Measurements from ENCODE around the gene LMBR1. TPM values are rescaled to one million over a fixed set of nuclear protein-coding genes. Genes with fewer than 3 reads are reported as not detected.
"Not testable (repeated sequence)": the region's sequence is repeated elsewhere in the genome, so short reads cannot be mapped to it uniquely, and the experiment has no call there.

Gene LMBR1
- total RNA-seq, 1 experiment from 2014 or later, result 105 TPM

GRCh38 chr7:156819733-156820295 is 73.2 kb downstream of the LMBR1 start:
- TF ChIP-seq CTCF (IDR thresholded peaks at IDR 0.05; ENCODE audit: unreplicated experiment), result no peak
- ChIA-PET POLR2A (interaction anchor here (0.6 kb wide), 1 partner anchor 17 kb away, joined by 4 read pairs; no protein-coding TSS in a partner anchor), CTCF (interaction anchor here (0.9 to 1.2 kb wide), 3 partner anchors 36 to 1023 kb away, joined by 3 to 4 read pairs (median 3); no protein-coding TSS in a partner anchor)
- intact Hi-C loops (cut with micrococcal nuclease), result loop anchor here (5.0 kb wide), 1 partner anchor 348 kb away; no protein-coding TSS in a partner anchor
- no peaks in the 10 kb centered on the region for H3K4me1 Mint-ChIP-seq (ENCODE audit: insufficient read depth, unreplicated experiment)
- H3K36me3 Mint-ChIP-seq (ENCODE audit: insufficient read depth, unreplicated experiment), result peaks cover 23% of the 10 kb centered on the region
- H3K9me3 Mint-ChIP-seq (ENCODE audit: unreplicated experiment), result no peaks in the 10 kb centered on the region
- no peak overlapping the region for H3K4me3 Mint-ChIP-seq (ENCODE audit: unreplicated experiment)
- H3K27me3 Mint-ChIP-seq (ENCODE audit: insufficient read depth, unreplicated experiment), result no peaks in the 10 kb centered on the region
- no TSS peak for BruUV-seq (replicated peaks)
- no peak for DNase-seq (ENCODE audit: unreplicated experiment)
- no peak overlapping the region for H3K27ac Mint-ChIP-seq (ENCODE audit: low read depth, unreplicated experiment)

GRCh38 chr7:156818133-156818532 is 74.8 kb downstream of the LMBR1 start:
- H3K4me3 Mint-ChIP-seq (ENCODE audit: unreplicated experiment), result no peak overlapping the region
- H3K27ac Mint-ChIP-seq (ENCODE audit: low read depth, unreplicated experiment), result no peak overlapping the region
- ChIA-PET CTCF (interaction anchor here (0.5 to 1.1 kb wide), 4 partner anchors 39 to 1905 kb away, joined by 3 to 6 read pairs (median 4); no protein-coding TSS in a partner anchor), POLR2A (interaction anchor here (1.0 kb wide), 1 partner anchor 76 kb away, joined by 3 read pairs; no protein-coding TSS in a partner anchor)
- BruUV-seq (replicated peaks), result no TSS peak
- intact Hi-C loops (cut with micrococcal nuclease), result loop anchor here (5.0 kb wide), 1 partner anchor 346 kb away; no protein-coding TSS in a partner anchor
- DNase-seq (ENCODE audit: unreplicated experiment), result no peak
- H3K4me1 Mint-ChIP-seq (ENCODE audit: insufficient read depth, unreplicated experiment), result no peaks in the 10 kb centered on the region
- H3K9me3 Mint-ChIP-seq (ENCODE audit: unreplicated experiment), result no peaks in the 10 kb centered on the region
- H3K27me3 Mint-ChIP-seq (ENCODE audit: insufficient read depth, unreplicated experiment), result no peaks in the 10 kb centered on the region
- H3K36me3 Mint-ChIP-seq (ENCODE audit: insufficient read depth, unreplicated experiment), result peaks cover 20% of the 10 kb centered on the region
- TF ChIP-seq CTCF (IDR thresholded peaks at IDR 0.05; ENCODE audit: unreplicated experiment), result no peak

- Mint-ChIP-seq H3K4me3 (ENCODE audit: unreplicated experiment) (no peak overlapping the region), H3K27me3 (ENCODE audit: insufficient read depth, unreplicated experiment) (no peaks in the 10 kb centered on the region), H3K4me1 (ENCODE audit: insufficient read depth, unreplicated experiment) (peaks cover 3% of the 10 kb centered on the region), H3K36me3 (ENCODE audit: insufficient read depth, unreplicated experiment) (peaks cover 30% of the 10 kb centered on the region), H3K9me3 (ENCODE audit: unreplicated experiment) (no peaks in the 10 kb centered on the region), H3K27ac (ENCODE audit: low read depth, unreplicated experiment) (no peak overlapping the region)
- peak; percentile 25 for DNase-seq (ENCODE audit: unreplicated experiment)
- peak; percentile 48 for TF ChIP-seq CTCF (IDR thresholded peaks at IDR 0.05; ENCODE audit: unreplicated experiment)
- BruUV-seq (replicated peaks), result no TSS peak
- intact Hi-C loops (cut with micrococcal nuclease), result loop anchor here (1.0 to 5.0 kb wide), 3 partner anchors 345 to 1020 kb away; no protein-coding TSS in a partner anchor
- ChIA-PET POLR2A (interaction anchor here (0.9 to 1.2 kb wide), 2 partner anchors 8 to 76 kb away, joined by 3 read pairs; partner anchors contain the start of gene LMBR1), CTCF (interaction anchor here (0.6 to 1.2 kb wide), 5 partner anchors 15 to 1021 kb away, joined by 3 to 9 read pairs (median 4); no protein-coding TSS in a partner anchor)
These were observed 75.9 kb downstream of the LMBR1 start for GRCh38 chr7:156816943-156817572.

GRCh38 chr7:156811706-156812105 is 81.3 kb downstream of the LMBR1 start:
- peaks cover 48% of the 10 kb centered on the region for H3K36me3 Mint-ChIP-seq (ENCODE audit: insufficient read depth, unreplicated experiment)
- intact Hi-C loops (cut with micrococcal nuclease), result no loop called here

GRCh38 chr7:156803656-156804055 is 89.3 kb downstream of the LMBR1 start:
- BruUV-seq (replicated peaks); H3K4me3 Mint-ChIP-seq (ENCODE audit: unreplicated experiment); POLR2A ChIA-PET; intact Hi-C loops (cut with micrococcal nuclease); DNase-seq (ENCODE audit: unreplicated experiment); H3K4me1 Mint-ChIP-seq (ENCODE audit: insufficient read depth, unreplicated experiment); H3K27ac Mint-ChIP-seq (ENCODE audit: low read depth, unreplicated experiment); CTCF ChIA-PET; H3K9me3 Mint-ChIP-seq (ENCODE audit: unreplicated experiment); H3K27me3 Mint-ChIP-seq (ENCODE audit: insufficient read depth, unreplicated experiment): not testable (repeated sequence)
- H3K36me3 Mint-ChIP-seq (ENCODE audit: insufficient read depth, unreplicated experiment), result peaks cover 37% of the 10 kb centered on the region

More at GRCh38 chr7:156811706-156812105, 81.3 kb downstream of the LMBR1 start:
- TF ChIP-seq CTCF (IDR thresholded peaks at IDR 0.05; ENCODE audit: unreplicated experiment), result no peak
- DNase-seq (ENCODE audit: unreplicated experiment), result no peak
- no peak overlapping the region for H3K27ac Mint-ChIP-seq (ENCODE audit: low read depth, unreplicated experiment)
- POLR2A ChIA-PET, result no interaction called here
- peaks cover 4% of the 10 kb centered on the region for H3K4me1 Mint-ChIP-seq (ENCODE audit: insufficient read depth, unreplicated experiment)
- no peak overlapping the region for H3K4me3 Mint-ChIP-seq (ENCODE audit: unreplicated experiment)
- CTCF ChIA-PET, result no interaction called here
- H3K27me3 Mint-ChIP-seq (ENCODE audit: insufficient read depth, unreplicated experiment), result no peaks in the 10 kb centered on the region
- no peaks in the 10 kb centered on the region for H3K9me3 Mint-ChIP-seq (ENCODE audit: unreplicated experiment)
- no TSS peak for BruUV-seq (replicated peaks)
